ENCODE results near the gene VAC14.

GRCh38 chr16:70754371-70754770, 46.6 kb downstream of the VAC14 start:
- no peak for TF ChIP-seq POLR2AphosphoS5 (IDR thresholded peaks at IDR 0.05; ENCODE audit: low read depth, low read length)
- no peak for TF ChIP-seq CTCF (IDR thresholded peaks at IDR 0.05 in 2 of 3, conservative IDR thresholded peaks at IDR 0.05 in 1 of 3; ENCODE audit: borderline replicate concordance in 1 of 3, insufficient read depth in 1 of 3, low read depth in 2 of 3, low read length in 2 of 3)
- TF ChIP-seq, protein P1, sequence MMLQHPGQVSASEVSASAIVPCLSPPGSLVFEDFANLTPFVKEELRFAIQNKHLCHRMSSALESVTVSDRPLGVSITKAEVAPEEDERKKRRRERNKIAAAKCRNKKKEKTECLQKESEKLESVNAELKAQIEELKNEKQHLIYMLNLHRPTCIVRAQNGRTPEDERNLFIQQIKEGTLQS (IDR thresholded peaks at IDR 0.05): no peak
- TF ChIP-seq EGR1 (IDR thresholded peaks at IDR 0.05; ENCODE audit: low read depth): no peak
- no peak for TF ChIP-seq SIN3A (IDR thresholded peaks at IDR 0.05; ENCODE audit: low read depth)
- TF ChIP-seq SP1 (IDR thresholded peaks at IDR 0.05; ENCODE audit: low read depth): no peak
- TF ChIP-seq POLR2A (IDR thresholded peaks at IDR 0.05; ENCODE audit: borderline replicate concordance, extremely low read depth, insufficient read depth, insufficient read length): no peak
- no peak for TF ChIP-seq CBX3 (IDR thresholded peaks at IDR 0.05; ENCODE audit: low read depth)
- TF ChIP-seq ZFX (IDR thresholded peaks at IDR 0.05): no peak
